HUDEP-2 (cell line): ENCODE results near the gene GOLGA1.
"Not testable (repeated sequence)": the region's sequence is repeated elsewhere in the genome, so short reads cannot be mapped to it uniquely, and the experiment has no call there.

ENCODE experiments used
- DNase-seq, 76 experiments: peaks; one replicate each; lab custom pipeline; 2025; ENCODE audit not compliant: unreplicated experiment in 76 of 76; lab: John Stamatoyannopoulos, UW

GOLGA1 gene

DNA sequence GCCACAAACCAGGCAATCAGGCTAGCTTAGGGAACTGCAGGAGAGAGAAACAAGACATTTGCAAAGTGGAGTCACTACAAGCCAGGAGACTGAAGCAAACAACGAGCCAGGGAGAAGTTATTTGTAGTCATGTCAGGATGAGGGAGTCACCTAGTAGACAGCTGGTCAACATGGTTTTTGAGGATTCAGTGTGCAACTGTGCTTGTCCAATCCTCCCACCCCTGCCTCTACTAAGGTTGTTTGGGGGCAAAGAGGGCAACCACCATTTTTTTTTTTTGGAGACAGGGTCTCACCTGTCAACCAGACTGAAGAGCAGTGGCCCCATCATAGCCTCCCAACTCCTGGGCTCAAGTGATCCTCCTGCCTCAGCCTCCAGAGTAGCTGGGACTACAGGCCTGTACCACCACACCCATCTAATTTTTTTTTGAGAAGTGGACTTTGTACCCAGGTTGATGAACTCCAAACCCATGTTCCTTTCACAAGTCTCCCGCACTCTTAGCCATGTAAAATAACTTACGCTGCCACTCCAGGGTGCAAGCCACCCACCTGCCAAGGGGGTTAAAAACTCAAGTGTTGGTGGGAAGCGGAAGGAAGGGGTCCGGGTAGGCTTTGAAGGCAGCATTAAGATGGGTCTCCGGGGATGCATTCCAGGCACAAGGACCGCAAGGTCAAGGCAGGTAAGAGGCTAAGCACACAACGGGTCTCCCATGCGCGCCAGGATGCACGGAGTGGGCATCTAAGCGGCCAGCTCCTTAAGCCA lies 80.1 kb downstream of the GOLGA1 start:
- no peak for DNase-seq

GRCh38 chr9:124859803-124860581 lies 80.9 kb downstream of the GOLGA1 start:
- DNase-seq = no peak

- no peak for DNase-seq
These were observed 82.4 kb downstream of the GOLGA1 start for GRCh38 chr9:124858330-124859046.

- DNase-seq = no peak
These were observed 83.2 kb downstream of the GOLGA1 start for GRCh38 chr9:124857533-124858162.

DNA sequence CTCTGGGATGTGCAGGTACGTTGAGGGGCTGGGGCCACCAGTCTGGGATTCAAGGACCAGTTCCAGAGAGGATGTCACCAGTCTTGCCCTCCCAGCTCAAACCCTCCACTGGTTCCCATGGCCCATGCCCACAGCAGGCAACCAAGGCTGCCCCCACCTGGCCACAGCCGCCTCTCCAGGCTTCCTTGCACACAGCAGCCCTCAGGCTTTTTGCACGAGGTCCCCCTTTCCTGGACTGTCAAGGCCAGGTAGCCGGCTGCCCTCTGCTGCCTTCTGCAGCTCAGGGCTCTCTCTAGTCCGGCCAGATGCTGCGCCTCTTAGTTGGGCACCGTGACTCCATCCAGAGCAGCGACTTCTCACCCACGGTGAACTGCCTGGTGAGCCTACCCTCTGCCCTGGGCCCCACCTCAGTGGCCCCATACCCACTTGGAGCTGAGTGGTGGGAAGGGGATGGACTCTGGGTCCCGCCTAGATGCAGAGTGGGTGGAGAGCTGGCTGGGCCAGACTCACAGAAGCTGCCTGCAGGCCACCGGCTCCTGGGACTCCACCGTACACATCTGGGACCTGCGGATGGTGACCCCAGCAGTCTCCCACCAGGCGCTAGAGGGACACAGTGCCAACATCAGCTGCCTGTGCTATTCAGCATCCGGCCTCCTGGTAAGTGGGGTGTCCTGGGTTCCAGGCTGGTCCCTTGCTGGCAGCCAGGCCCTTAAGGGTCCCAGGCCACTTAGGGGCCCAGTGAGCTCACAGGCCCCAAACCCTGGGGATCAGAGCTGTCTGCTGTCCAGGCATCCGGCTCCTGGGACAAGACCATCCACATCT lies 84.7 kb downstream of the GOLGA1 start:
- peak in 32 of 76 experiments; percentile 5 to 49 (median 29) for DNase-seq

- DNase-seq = no peak
These were observed 85.3 kb downstream of the GOLGA1 start for GRCh38 chr9:124855566-124855943.

GRCh38 chr9:124854822-124855221 lies 86.1 kb downstream of the GOLGA1 start:
- no peak for DNase-seq

DNA sequence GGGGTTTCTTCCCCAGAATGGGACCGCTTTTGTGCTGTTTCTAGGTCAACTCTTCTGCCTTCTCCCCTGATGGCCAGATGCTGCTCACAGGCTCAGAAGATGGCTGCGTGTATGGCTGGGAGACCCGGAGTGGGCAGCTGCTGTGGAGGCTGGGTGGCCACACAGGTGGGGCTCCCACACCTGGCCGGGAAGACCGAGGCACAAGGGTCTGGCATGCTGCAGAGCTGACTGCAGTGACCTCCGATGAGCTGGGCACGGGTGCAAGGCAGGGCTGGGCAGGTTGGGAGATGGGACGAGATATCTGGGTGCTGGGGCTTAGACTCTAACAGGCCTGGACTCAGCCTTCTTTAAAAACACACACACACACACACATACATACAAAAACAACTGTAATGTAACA lies 86.7 kb downstream of the GOLGA1 start:
- DNase-seq = no peak

GRCh38 chr9:124853605-124854143 lies 87.2 kb downstream of the GOLGA1 start:
- no peak for DNase-seq

- peak in 61 of 76 experiments; percentile 10 to 81 (median 56) for DNase-seq
These were observed 87.9 kb downstream of the GOLGA1 start, which contains the start of gene WDR38 for GRCh38 chr9:124852829-124853531. WDR38 (plus strand) TSS chr9:124853460; CDS start chr9:124853532, 72 bp downstream.

GRCh38 chr9:124852121-124852828 lies 88.6 kb downstream of the GOLGA1 start:
- DNase-seq = no peak

DNA sequence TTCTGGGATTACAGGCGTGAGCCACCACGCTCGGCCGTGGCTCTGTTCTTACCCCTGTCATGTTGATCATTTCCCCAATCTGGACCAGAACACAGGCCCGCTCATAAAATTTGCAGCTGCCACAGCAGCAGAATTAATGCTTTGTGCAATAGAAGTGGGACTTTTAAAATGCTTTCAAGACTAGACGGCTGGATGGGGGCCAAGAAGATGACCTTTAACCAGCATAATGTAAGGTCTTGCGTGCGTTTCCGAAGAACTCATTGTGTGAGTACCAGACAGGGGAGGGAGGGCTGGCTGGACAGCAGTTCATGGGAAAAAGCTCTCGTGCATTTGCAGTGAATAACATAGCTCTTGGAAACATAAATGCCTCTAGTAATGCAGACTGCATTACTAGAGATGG lies 91.1 kb downstream of the GOLGA1 start:
- no peak for DNase-seq

DNA sequence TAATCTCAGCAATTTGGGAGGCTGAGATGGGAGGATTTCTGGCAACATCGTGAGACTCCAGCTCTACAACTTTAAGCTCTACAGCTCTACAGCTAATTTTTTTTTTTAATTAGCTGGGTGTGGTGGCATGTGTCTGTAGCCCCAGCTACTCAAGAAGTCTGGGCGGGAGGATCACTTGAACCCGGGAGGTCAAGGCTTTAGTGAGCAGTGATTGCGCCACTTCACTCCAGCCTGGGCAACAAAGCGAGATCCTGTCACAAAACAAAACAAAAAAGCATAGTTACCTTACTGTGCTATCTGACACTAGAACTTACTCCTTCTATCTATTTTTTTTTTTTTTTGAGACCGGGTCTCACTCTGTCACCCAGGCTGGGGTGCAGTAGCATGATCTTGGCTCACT lies 93.9 kb downstream of the GOLGA1 start:
- DNase-seq = no peak

DNA sequence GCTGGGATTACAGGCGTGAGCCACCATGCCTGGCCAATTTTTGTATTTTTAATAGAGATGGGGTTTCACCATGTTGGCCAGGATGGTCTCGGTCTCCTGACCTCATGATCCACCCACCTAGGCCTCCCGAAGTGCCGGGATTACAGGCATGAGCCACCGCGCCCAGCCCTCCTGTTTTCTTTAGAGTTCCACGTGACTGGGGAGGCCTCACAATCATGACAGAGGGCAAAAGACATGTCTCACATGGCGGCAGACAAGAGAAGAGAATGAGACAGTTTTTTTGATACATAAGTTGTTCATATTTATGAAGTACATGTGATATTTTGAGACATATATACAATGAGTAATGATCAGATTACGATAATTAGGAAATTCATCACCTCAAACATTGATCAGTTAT lies 94.4 kb downstream of the GOLGA1 start:
- not testable (repeated sequence) for DNase-seq

- DNase-seq = no peak
These were observed 96.6 kb downstream of the GOLGA1 start for GRCh38 chr9:124844291-124844690.

DNA sequence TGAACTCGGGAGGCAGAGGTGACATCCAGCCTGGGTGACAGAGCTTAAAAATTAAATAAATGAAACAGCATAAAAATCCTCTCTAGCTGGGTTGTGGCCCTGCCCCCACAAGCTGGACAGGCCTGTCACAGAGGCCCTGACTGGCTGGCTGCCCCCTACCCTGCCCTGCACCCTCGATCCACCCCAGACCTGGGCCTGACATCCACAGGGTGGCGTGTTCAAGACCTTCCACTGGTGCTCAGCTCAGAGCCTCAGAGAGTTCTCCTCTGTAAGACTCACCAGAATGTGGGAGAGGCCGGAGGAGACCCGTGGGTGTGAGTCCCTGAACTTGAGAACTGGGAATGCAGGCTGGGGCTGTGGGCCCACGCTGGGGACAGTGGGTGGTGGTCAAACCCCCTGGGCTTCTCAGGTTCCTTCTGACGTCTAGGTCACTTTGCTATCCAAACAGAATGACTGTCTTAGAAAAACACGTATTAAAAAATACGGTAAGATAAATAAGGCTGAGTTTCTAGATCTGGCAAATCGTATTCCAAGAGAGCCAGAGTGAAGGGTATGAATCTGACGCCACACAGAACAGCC lies 97.3 kb downstream of the GOLGA1 start:
- no peak for DNase-seq

DNA sequence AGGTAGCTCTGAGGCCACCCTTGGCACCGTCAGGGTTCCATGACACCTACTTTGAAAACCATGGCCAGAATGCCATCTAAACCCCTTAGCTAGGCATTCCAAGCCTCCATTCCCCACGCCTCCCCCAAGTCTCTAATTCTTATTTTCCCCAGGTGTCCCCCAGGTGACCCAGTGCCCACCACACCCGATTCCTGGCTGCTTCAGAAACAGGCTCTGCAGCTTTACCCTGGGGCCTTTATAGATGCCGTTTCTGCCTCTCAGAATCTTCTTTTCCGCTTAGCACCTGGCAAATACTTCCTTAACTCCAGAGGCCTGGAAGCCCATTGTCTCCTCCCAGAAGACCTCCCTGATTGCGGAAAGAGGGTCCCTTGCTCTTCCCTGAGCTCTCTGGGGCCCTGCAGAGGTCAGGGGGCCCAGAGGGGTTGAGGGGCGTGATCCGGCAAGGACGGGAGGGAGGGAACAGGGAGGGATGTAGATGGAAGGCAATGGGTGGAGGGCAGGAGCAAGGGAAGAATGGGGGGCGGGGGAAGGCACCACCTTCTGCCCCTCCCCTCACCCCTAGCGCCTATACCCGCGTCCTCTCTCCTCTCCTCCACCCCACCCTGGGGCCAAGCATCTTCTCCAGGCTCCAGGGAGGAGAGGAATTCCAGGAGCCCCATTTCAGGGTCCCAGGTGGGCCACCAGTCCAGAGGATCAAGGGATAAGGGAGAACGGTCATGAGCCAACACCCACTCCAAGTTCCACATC lies 99.6 kb downstream of the GOLGA1 start:
- DNase-seq = no peak
